ENCODE data around the gene NFATC2.

GRCh38 chr20:51411870-51412269 lies 130.6 kb downstream of the NFATC2 start:
- TF ChIP-seq POLR2A (IDR thresholded peaks at IDR 0.05; ENCODE audit: low read length) (no peak), GATA1 (IDR thresholded peaks at IDR 0.05; ENCODE audit: low read depth, low read length) (no peak)
